BLaER1 (cell line): ENCODE measurements around the gene C15orf40.
"Not testable (repeated sequence)": the region's sequence is repeated elsewhere in the genome, so short reads cannot be mapped to it uniquely, and the experiment has no call there.

Experiments used
- H3K27ac ChIP-seq: shearing (Covaris generic); formaldehyde crosslinking; 2 replicates; pipeline ENCODE4 v1.8.1; 2022
- H3K27me3 ChIP-seq: shearing (Covaris generic); formaldehyde crosslinking; 2 replicates; pipeline ENCODE4 v1.8.1; 2022
- H3K36me3 ChIP-seq: shearing (Covaris generic); formaldehyde crosslinking; 2 replicates; pipeline ENCODE4 v1.8.1; 2022
- H3K4me1 ChIP-seq: shearing (Covaris generic); formaldehyde crosslinking; 2 replicates; pipeline ENCODE4 v1.8.1; 2022
- H3K4me2 ChIP-seq: shearing (Covaris generic); formaldehyde crosslinking; 2 replicates; pipeline ENCODE4 v1.8.1; 2022
- H3K4me3 ChIP-seq: shearing (Covaris generic); formaldehyde crosslinking; 2 replicates; pipeline ENCODE4 v1.8.1; 2022
- H3K9ac ChIP-seq: shearing (Covaris generic); formaldehyde crosslinking; 2 replicates; pipeline ENCODE4 v1.8.1; 2022
- H3K9me3 ChIP-seq: shearing (Covaris generic); formaldehyde crosslinking; 2 replicates; pipeline ENCODE4 v1.8.1; 2022
- H4K20me1 ChIP-seq: shearing (Covaris generic); formaldehyde crosslinking; 2 replicates; pipeline ENCODE4 v1.8.1; 2022
- Cebpa-rat ChIP-seq: shearing (Covaris generic); IDR thresholded peaks from 2 replicates; pipeline ENCODE4 v1.8.1; 2022

C15orf40 gene

GRCh38 chr15:83011271-83012075, at the start of gene C15orf40:
TSS of gene C15orf40 (minus strand) at chr15:83011639. CDS start at chr15:83011607, 32 bp downstream.
- Histone ChIP-seq H3K36me3 (peaks cover 62% of the 10 kb centered on the region), H3K4me2 (peak within 1 kb of the TSS; percentile 91), H3K9me3 (peaks cover 10% of the 10 kb centered on the region; the same call in 1 of the 2 replicates), H3K27me3 (no peaks in the 10 kb centered on the region), H3K9ac (peak within 1 kb of the TSS; percentile 88), H3K4me3 (peak within 1 kb of the TSS; percentile 93), H3K4me1 (peaks cover 48% of the 10 kb centered on the region), H4K20me1 (0 out of 2 replicates have a peak, but pooled peaks cover 12% of the 10 kb centered on the region), H3K27ac (peak within 1 kb of the TSS; percentile 86)
- no peak for TF ChIP-seq Cebpa-rat

- no peak overlapping the region for H3K4me2 ChIP-seq
- no peak overlapping the region for H3K27ac ChIP-seq
- no peak overlapping the region for H3K4me3 ChIP-seq
- no peak overlapping the region for H3K9ac ChIP-seq
- H3K9me3 ChIP-seq: no peaks in the 10 kb centered on the region
- peaks cover 89% of the 10 kb centered on the region for H4K20me1 ChIP-seq
- peaks cover 7% of the 10 kb centered on the region for H3K4me1 ChIP-seq
- H3K27me3 ChIP-seq: no peaks in the 10 kb centered on the region
- peaks cover 86% of the 10 kb centered on the region for H3K36me3 ChIP-seq
- no peak for TF ChIP-seq Cebpa-rat
Measured at GRCh38 chr15:83057696-83058376, 46.4 kb upstream of the C15orf40 start.

GRCh38 chr15:83057002-83057401, 45.6 kb upstream of the C15orf40 start:
- Histone ChIP-seq H3K36me3 (peaks cover 86% of the 10 kb centered on the region), H3K4me1 (no peaks in the 10 kb centered on the region), H3K4me3 (no peak overlapping the region)

GRCh38 chr15:83053151-83053550, 41.7 kb upstream of the C15orf40 start:
- no peak overlapping the region for H3K9ac ChIP-seq
- no peak overlapping the region for H3K4me2 ChIP-seq
- H3K27ac ChIP-seq: no peak overlapping the region
- H3K27me3 ChIP-seq: no peaks in the 10 kb centered on the region
- TF ChIP-seq Cebpa-rat: no peak
- H3K36me3 ChIP-seq: peaks cover 88% of the 10 kb centered on the region
- H3K9me3 ChIP-seq: no peaks in the 10 kb centered on the region
- no peaks in the 10 kb centered on the region for H3K4me1 ChIP-seq
- H4K20me1 ChIP-seq: peaks cover 63% of the 10 kb centered on the region
- H3K4me3 ChIP-seq: no peak overlapping the region

More at GRCh38 chr15:83057002-83057401, 45.6 kb upstream of the C15orf40 start:
- TF ChIP-seq Cebpa-rat: no peak
- Histone ChIP-seq H4K20me1 (peaks cover 82% of the 10 kb centered on the region), H3K27me3 (no peaks in the 10 kb centered on the region), H3K9me3 (no peaks in the 10 kb centered on the region), H3K4me2 (no peak overlapping the region), H3K27ac (no peak overlapping the region), H3K9ac (no peak overlapping the region)

GRCh38 chr15:83046558-83047127, 35.2 kb upstream of the C15orf40 start:
- peaks cover 68% of the 10 kb centered on the region for H4K20me1 ChIP-seq

GRCh38 chr15:83044156-83044555, 32.7 kb upstream of the C15orf40 start:
- H3K27me3 ChIP-seq: no peaks in the 10 kb centered on the region
- no peak overlapping the region for H3K9ac ChIP-seq
- no peak overlapping the region for H3K27ac ChIP-seq
- H3K4me2 ChIP-seq: no peak overlapping the region
- H3K4me1 ChIP-seq: 0 out of 2 replicates have a peak, but pooled peaks cover 5% of the 10 kb centered on the region
- H3K4me3 ChIP-seq: no peak overlapping the region
- H3K36me3 ChIP-seq: peaks cover 90% of the 10 kb centered on the region
- peaks cover 5% of the 10 kb centered on the region for H3K9me3 ChIP-seq
- peaks cover 70% of the 10 kb centered on the region for H4K20me1 ChIP-seq
- no peak for TF ChIP-seq Cebpa-rat

More at GRCh38 chr15:83046558-83047127, 35.2 kb upstream of the C15orf40 start:
- Histone ChIP-seq H3K9me3 (no peaks in the 10 kb centered on the region), H3K4me2 (no peak overlapping the region), H3K9ac (no peak overlapping the region), H3K4me1 (0 out of 2 replicates have a peak, but pooled peaks cover 5% of the 10 kb centered on the region), H3K27me3 (no peaks in the 10 kb centered on the region), H3K4me3 (no peak overlapping the region), H3K36me3 (peaks cover 82% of the 10 kb centered on the region), H3K27ac (no peak overlapping the region)
- TF ChIP-seq Cebpa-rat: no peak

- H3K9ac ChIP-seq: no peak overlapping the region
- peaks cover 84% of the 10 kb centered on the region for H3K36me3 ChIP-seq
- H3K4me1 ChIP-seq: no peaks in the 10 kb centered on the region
- no peak overlapping the region for H3K27ac ChIP-seq
- no peaks in the 10 kb centered on the region for H3K27me3 ChIP-seq
- H4K20me1 ChIP-seq: peaks cover 74% of the 10 kb centered on the region
- TF ChIP-seq Cebpa-rat: no peak
- no peak overlapping the region for H3K4me3 ChIP-seq
- H3K4me2 ChIP-seq: no peak overlapping the region
- H3K9me3 ChIP-seq: peaks cover 33% of the 10 kb centered on the region
Measured at GRCh38 chr15:83039206-83039605, 27.8 kb upstream of the C15orf40 start.

- TF ChIP-seq Cebpa-rat: no peak
- H3K9ac ChIP-seq: no peak overlapping the region
- no peaks in the 10 kb centered on the region for H3K27me3 ChIP-seq
- peaks cover 50% of the 10 kb centered on the region for H3K9me3 ChIP-seq
- H3K4me1 ChIP-seq: no peaks in the 10 kb centered on the region
- no peak overlapping the region for H3K4me3 ChIP-seq
- no peak overlapping the region for H3K4me2 ChIP-seq
- no peak overlapping the region for H3K27ac ChIP-seq
- H3K36me3 ChIP-seq: peaks cover 90% of the 10 kb centered on the region
- peaks cover 76% of the 10 kb centered on the region for H4K20me1 ChIP-seq
Measured at GRCh38 chr15:83036253-83036652, 24.8 kb upstream of the C15orf40 start.

- H3K4me2 ChIP-seq, H3K27ac ChIP-seq, H3K4me3 ChIP-seq, H3K27me3 ChIP-seq, H3K4me1 ChIP-seq, H3K9ac ChIP-seq: not testable (repeated sequence)
- Histone ChIP-seq H4K20me1 (peaks cover 61% of the 10 kb centered on the region), H3K9me3 (peaks cover 20% of the 10 kb centered on the region), H3K36me3 (peaks cover 78% of the 10 kb centered on the region)
Measured at GRCh38 chr15:83031234-83031633, 19.8 kb upstream of the C15orf40 start.

GRCh38 chr15:83030021-83030420, 18.6 kb upstream of the C15orf40 start:
- Histone ChIP-seq H3K9me3 (peaks cover 18% of the 10 kb centered on the region), H3K4me3 (no peak overlapping the region)

More at GRCh38 chr15:83030021-83030420, 18.6 kb upstream of the C15orf40 start:
- no peak overlapping the region for H3K4me2 ChIP-seq
- H3K27ac ChIP-seq: no peak overlapping the region
- H3K9ac ChIP-seq: no peak overlapping the region
- peaks cover 83% of the 10 kb centered on the region for H3K36me3 ChIP-seq
- TF ChIP-seq Cebpa-rat: no peak
- H3K4me1 ChIP-seq: no peaks in the 10 kb centered on the region
- no peaks in the 10 kb centered on the region for H3K27me3 ChIP-seq
- peaks cover 50% of the 10 kb centered on the region for H4K20me1 ChIP-seq
